Ascending aorta (tissue), 2 donors: ENCODE results near the gene TBC1D24. TPM values are rescaled to one million over a fixed set of nuclear protein-coding genes. Genes with fewer than 3 reads are reported as not detected.

ENCODE experiments used
- DNase-seq, 2 donors: peaks; one replicate each; pipeline ENCODE4 v3.0.0-alpha.2; 2019; ENCODE audit warnings: low spot score in 2 of 2
- H3K27ac ChIP-seq, 2 donors: fragments of 200-600 bp; sonication (generic); one replicate each; pipeline ENCODE4 v1.5.1; 2016 to 2017; ENCODE audit warnings: mild to moderate bottlenecking in 1 of 2
- H3K27me3 ChIP-seq: fragments of 200-600 bp; sonication (generic); one replicate; pipeline ENCODE4 v1.5.1; 2017
- H3K36me3 ChIP-seq, 2 donors: fragments of 200-600 bp; sonication (generic); one replicate each; pipeline ENCODE4 v1.5.1; 2016
- H3K4me1 ChIP-seq, 2 donors: fragments of 200-600 bp; sonication (generic); one replicate each; pipeline ENCODE4 v1.5.1; 2016 to 2017; ENCODE audit warnings: mild to moderate bottlenecking in 1 of 2
- H3K4me3 ChIP-seq, 2 donors: fragments of 200-600 bp; sonication (generic); one replicate each; pipeline ENCODE4 v1.5.1; 2016 to 2017; ENCODE audit warnings: mild to moderate bottlenecking in 1 of 2
- H3K9me3 ChIP-seq, 2 donors: fragments of 200-600 bp; sonication (generic); one replicate each; pipeline ENCODE4 v1.5.1; 2016
- intact Hi-C: fragments of 100-400 bp; cut with DNase I; formaldehyde crosslinking; loops from one replicate; pipeline ENCODE4 v1.15.1; 2023
- total RNA-seq: library from RNA; depleted of rRNA; stranded (reverse); fragments of >200 nt; gene quantifications from one replicate; pipeline ENCODE4 v1.1.0, GENCODE V29; 2016
- TF ChIP-seq, protein P1 (sequence below), 3 experiments: fragments of 200-600 bp in 2 of 3; fragments of 450-650 bp in 1 of 3; sonication (generic) in 2 of 3; IDR thresholded peaks; one replicate each; pipeline ENCODE4 v1.5.1; 2016 to 2019; ENCODE audit warnings: antibody characterized with exemption in 3 of 3, mild to moderate bottlenecking in 1 of 3, moderate library complexity in 1 of 3

TBC1D24 gene
- total RNA-seq, 1 donor from 2014 or later = 22.5 TPM

DNA sequence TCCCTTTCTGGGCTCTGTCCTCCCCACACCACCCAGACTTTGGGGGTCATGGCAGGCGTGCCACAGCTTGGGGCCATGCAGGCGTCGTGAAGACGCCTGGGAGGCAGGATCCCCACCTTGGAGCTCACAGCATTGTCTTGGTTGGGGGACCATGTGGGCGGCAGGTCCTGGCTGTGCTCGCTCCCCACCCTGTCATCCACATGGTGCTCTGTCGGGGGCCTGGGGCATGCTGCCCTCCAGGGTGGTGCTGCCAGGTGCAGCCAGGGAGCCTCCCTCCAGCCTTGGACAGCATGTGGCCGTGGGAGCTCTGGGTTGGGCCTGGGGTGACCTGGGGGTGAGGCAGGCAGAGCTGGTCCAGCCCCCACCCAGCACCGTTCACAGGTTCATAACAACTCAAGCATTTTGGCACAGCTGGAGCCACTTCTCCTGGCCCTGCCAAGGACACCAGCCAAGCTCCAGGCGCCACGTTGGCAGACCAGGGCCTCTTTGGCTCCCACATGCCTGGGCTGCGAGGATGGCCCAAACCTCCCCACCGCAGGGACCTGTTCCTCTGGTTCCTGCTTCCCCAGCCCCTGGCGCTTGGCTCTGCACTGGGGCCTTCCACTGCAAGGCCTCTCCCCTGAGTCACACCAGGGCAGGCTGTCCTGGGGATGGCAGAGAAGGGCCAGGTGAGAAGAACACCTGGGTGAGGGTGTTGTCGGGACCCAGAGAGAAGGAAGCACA, 23.8 kb downstream of the TBC1D24 start:
- peaks cover 12 to 30% of the 10 kb centered on the region in 2 donors for H3K4me1 ChIP-seq
- no peak for DNase-seq
- no peaks in the 10 kb centered on the region for H3K27me3 ChIP-seq
- no peaks in the 10 kb centered on the region for H3K36me3 ChIP-seq
- intact Hi-C loops = no loop called here
- TF ChIP-seq, protein P1, sequence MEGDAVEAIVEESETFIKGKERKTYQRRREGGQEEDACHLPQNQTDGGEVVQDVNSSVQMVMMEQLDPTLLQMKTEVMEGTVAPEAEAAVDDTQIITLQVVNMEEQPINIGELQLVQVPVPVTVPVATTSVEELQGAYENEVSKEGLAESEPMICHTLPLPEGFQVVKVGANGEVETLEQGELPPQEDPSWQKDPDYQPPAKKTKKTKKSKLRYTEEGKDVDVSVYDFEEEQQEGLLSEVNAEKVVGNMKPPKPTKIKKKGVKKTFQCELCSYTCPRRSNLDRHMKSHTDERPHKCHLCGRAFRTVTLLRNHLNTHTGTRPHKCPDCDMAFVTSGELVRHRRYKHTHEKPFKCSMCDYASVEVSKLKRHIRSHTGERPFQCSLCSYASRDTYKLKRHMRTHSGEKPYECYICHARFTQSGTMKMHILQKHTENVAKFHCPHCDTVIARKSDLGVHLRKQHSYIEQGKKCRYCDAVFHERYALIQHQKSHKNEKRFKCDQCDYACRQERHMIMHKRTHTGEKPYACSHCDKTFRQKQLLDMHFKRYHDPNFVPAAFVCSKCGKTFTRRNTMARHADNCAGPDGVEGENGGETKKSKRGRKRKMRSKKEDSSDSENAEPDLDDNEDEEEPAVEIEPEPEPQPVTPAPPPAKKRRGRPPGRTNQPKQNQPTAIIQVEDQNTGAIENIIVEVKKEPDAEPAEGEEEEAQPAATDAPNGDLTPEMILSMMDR (IDR thresholded peaks at IDR 0.05) = no peak
- H3K9me3 ChIP-seq = no peaks in the 10 kb centered on the region
- peak overlapping the region in 1 of 2 donors; percentile 34 for H3K27ac ChIP-seq
- H3K4me3 ChIP-seq = no peak overlapping the region

- H3K4me3 ChIP-seq = no peak overlapping the region
- H3K36me3 ChIP-seq = no peaks in the 10 kb centered on the region
- intact Hi-C loops = no loop called here
- H3K27ac ChIP-seq = no peak overlapping the region
- no peak for DNase-seq
- no peaks in the 10 kb centered on the region for H3K9me3 ChIP-seq
- TF ChIP-seq, protein P1 (IDR thresholded peaks at IDR 0.05) = no peak
- no peaks in the 10 kb centered on the region for H3K27me3 ChIP-seq
- peaks cover 12 to 30% of the 10 kb centered on the region in 2 donors for H3K4me1 ChIP-seq
Observed at GRCh38 chr16:2499454-2499853, 24.5 kb downstream of the TBC1D24 start.

DNA sequence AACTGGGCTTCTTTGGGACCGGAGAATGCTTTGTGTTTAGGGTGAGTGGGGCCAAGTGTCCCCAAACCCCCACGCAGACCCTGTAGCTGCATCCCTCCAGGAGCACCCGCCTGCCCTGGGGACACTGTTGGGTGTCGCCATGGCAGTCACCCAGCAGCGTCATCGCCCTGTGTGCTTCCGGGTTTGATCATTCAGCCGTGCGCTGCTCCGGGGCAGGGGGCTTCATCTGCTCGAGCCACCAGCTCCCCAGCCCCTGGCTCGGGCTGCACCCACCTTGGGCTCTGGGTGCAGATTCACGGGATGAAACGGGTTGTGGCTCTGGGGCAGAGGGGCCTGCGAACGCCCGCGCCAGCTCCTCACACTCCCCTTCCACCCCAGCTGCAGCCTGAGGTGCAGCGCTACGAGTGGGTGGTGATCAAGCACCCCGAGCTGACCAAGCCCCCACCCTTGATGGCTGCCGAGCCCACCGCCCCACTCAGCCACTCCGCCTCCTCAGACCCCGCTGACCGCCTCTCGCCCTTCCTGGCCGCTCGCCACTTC, 25.0 kb downstream of the TBC1D24 start:
- Histone ChIP-seq H3K27me3 (no peaks in the 10 kb centered on the region), H3K4me1 (peaks cover 12 to 30% of the 10 kb centered on the region in 2 donors), H3K27ac (no peak overlapping the region), H3K36me3 (no peaks in the 10 kb centered on the region), H3K4me3 (no peak overlapping the region), H3K9me3 (no peaks in the 10 kb centered on the region)
- no peak for DNase-seq
- TF ChIP-seq, protein P1 (IDR thresholded peaks at IDR 0.05) = no peak
- intact Hi-C loops = loop anchor here (5.0 kb wide), 1 partner anchor 73 kb away; the partner anchor contains the start of gene CCNF

DNA sequence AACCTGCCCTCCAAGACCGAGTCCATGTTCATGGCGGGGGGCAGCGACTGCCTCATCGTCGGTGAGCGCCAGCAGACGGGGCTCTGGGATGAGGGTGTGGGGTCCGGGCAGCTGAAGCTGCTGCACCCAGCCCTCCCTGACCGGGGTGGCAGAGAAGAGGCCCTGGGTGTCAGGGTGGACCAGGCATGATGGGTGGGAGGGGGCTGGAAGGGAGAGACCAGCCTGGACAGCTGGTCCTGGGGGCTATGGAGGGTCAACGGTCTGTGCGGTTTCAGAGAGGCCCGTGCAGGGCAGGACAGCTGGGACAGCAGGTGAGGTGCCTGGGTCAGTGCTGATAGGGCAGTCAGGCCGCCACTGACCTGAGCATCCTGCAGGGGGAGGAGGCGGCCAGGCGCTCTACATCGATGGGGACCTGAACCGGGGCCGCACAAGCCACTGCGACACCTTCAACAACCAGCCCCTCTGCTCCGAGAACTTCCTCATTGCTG, 25.5 kb downstream of the TBC1D24 start:
- Histone ChIP-seq H3K27ac (no peak overlapping the region), H3K36me3 (no peaks in the 10 kb centered on the region), H3K4me3 (no peak overlapping the region), H3K9me3 (no peaks in the 10 kb centered on the region), H3K4me1 (peaks cover 12 to 30% of the 10 kb centered on the region in 2 donors), H3K27me3 (no peaks in the 10 kb centered on the region)
- DNase-seq = no peak
- intact Hi-C loops = loop anchor here (5.0 kb wide), 1 partner anchor 73 kb away; the partner anchor contains the start of gene CCNF
- TF ChIP-seq, protein P1 (IDR thresholded peaks at IDR 0.05) = no peak

DNA sequence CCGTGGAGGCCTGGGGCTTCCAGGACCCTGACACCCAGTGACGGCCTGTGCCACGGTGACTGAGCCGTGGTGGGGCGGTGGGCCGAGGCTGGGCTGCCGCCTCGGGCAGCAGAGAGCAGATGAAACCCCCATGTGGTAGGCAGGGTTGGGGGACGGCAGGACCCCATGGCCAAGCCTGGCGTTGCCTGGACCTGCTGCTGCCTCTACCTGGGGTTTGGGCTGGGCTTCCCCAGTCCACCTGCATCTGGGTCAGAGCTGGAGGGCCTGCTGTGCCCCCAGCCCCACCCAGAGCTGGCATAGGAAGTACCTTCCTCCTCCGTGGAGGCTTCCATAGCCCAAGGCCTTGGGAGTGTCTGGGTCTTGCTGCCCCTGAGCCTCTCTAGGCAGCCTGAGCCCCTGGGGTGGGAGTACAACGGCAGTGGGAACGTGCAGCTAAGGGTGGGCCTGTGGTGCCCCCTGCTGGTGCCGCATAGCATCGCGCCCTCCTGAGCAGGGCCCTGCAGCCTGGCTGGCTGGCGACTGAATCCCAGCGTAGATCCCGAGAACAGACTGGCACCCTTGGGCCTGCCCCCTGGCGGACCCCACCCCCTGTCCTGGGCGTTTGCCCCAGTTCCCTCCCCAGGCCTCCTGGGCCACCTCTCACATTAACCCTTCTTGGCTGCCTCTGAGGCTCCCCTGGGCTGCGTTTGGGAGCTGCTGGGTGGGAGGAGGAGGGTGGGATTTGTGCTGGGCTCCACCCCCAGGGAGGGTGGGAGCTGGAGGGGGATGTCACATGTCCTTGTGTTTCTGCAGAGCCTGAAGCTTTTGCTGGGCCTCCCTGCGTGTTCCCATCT, 26.2 kb downstream of the TBC1D24 start:
- peak overlapping the region in 1 of 2 donors; percentile 38 for H3K4me3 ChIP-seq
- intact Hi-C loops = loop anchor here (1.0 to 5.0 kb wide), 3 partner anchors 26 to 161 kb away; partner anchors contain the start of genes ABCA3, CCNF and TBC1D24
- H3K9me3 ChIP-seq = no peaks in the 10 kb centered on the region
- no peak overlapping the region for H3K27ac ChIP-seq
- no peaks in the 10 kb centered on the region for H3K36me3 ChIP-seq
- H3K4me1 ChIP-seq = peaks cover 12 to 30% of the 10 kb centered on the region in 2 donors
- H3K27me3 ChIP-seq = no peaks in the 10 kb centered on the region
- TF ChIP-seq, protein P1 (IDR thresholded peaks at IDR 0.05) = peak; percentile 94 to 99 (median 98)
- peak in 1 of 2 donors; percentile 89 for DNase-seq
